HAP-1 (cell line): ENCODE data around the gene AP2B1.

Experiments used
- DNase-seq, 2 experiments: peaks; one replicate each; pipeline ENCODE4 v3.0.0-alpha.2; 2016 to 2020; ENCODE audit warnings: low spot score in 2 of 2
- H3K27me3 ChIP-seq: fragments of 250-450 bp; sonication (Bioruptor Pico); 2 replicates; pipeline ENCODE4 v1.5.1; 2020; ENCODE audit warnings: low read depth, mild to moderate bottlenecking, moderate library complexity
- H3K36me3 ChIP-seq: fragments of 250-450 bp; sonication (Bioruptor Pico); replicated peaks from 2 replicates; pipeline ENCODE4 v1.5.1; 2020; ENCODE audit warnings: mild to moderate bottlenecking
- H3K4me1 ChIP-seq: fragments of 250-450 bp; sonication (Bioruptor Pico); 2 replicates; pipeline ENCODE4 v1.5.1; 2020; ENCODE audit warnings: mild to moderate bottlenecking
- H3K4me3 ChIP-seq: fragments of 250-450 bp; sonication (Bioruptor Pico); 2 replicates; pipeline ENCODE4 v1.5.1; 2020; ENCODE audit warnings: mild to moderate bottlenecking, moderate library complexity
- H3K9me3 ChIP-seq: fragments of 250-450 bp; sonication (Bioruptor Pico); 2 replicates; pipeline ENCODE4 v1.5.1; 2020; ENCODE audit warnings: mild to moderate bottlenecking, moderate library complexity
- in situ Hi-C: fragments of 300-500 bp; cut with MboI; formaldehyde crosslinking; loops from 3 replicates; pipeline ENCODE4 v1.14.3; 2020; ENCODE audit warnings: low sequenced_read_pairs, inconsistent platforms, mixed read lengths

Gene AP2B1

DNA sequence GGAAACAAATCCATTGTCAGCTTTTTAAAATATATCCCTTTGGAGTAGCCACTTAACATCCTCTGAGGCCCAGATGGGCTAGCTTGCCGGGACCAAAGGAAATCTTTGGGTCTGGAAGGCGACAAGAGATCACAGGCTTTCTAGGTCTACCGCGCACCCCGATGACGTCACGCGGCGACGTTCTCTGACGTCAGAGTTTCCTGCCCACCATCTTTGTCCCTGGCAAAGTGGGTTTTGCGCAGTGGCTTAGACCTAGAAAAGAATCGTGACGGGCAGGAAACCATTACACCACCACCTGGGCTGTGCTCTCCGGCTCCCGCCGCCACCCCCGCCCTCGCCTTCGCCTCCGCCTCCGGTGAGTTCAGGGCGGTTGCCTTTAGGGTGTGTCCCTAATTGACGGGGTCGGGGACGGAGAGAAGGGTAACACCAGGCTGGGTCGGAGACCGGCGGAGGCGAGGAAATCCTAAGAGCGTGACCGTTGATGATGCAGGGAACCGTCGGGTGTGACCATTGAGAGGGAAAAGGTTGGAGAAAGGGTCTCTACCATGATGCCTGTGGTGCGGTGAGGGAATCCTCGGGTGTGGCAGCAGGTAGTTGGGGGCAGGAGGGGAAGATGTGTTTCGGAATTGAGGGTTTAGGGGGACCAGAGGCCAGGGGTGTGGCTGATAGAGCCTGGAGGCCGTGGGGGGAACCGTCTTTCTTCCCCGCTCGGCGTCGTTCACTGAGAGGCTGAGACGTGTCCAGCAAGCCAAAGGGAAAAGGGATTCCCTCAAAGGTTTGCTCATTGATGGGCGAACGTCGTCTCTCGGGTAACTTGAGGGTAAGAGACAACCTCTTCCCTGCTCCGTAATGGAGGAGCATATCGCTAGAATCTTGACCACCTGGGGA, at the start of gene AP2B1:
AP2B1 (plus strand) TSS at position 249 of the 888 bp plus-strand sequence. CDS start 6,709 bp downstream, outside the sequence.
- H3K27me3 ChIP-seq, result no peaks in the 10 kb centered on the region
- in situ Hi-C loops, result no loop called here
- peaks cover 20% of the 10 kb centered on the region for H3K4me1 ChIP-seq
- H3K4me3 ChIP-seq, result peak within 1 kb of the TSS; percentile 72
- no peaks in the 10 kb centered on the region for H3K36me3 ChIP-seq
- DNase-seq, result peak; percentile 83 to 94
- H3K9me3 ChIP-seq, result no peaks in the 10 kb centered on the region

DNA sequence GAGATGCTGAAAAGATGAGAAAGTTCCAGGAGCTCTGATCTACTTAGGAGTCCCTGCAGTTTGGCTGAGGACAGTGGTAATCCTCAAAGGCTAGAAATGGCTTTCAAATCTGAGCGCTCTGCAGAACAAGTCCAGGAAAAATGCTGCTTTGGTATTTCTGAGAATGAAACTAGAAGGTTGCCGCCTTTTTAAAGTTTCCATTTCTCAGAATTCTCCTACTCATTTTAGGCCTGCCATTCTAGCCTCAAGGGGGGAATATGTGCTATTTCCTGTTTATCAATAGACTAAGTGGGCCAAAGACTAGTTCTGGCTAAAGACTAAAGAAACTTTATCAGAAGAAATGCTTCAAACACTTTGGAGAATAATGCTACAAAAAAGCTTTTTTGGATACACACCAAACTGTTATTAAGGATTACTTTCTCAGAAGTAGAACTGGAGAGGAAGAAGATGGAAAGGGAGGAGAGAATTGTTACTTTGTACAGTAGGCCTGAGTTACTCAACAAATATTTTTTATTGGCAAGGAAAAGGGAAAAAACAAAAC, 49.5 kb upstream of the AP2B1 start, which contains the start of gene SLFN12L:
SLFN12L (minus strand) TSS at position 78 of the 541 bp plus-strand sequence. CDS start 15,314 bp downstream, outside the sequence.
- Histone ChIP-seq H3K4me1 (no peaks in the 10 kb centered on the region; the same call in none of the 2 replicates), H3K4me3 (no peak within 1 kb of the TSS), H3K27me3 (no peaks in the 10 kb centered on the region; the same call in 1 of the 2 replicates), H3K36me3 (no peaks in the 10 kb centered on the region), H3K9me3 (no peaks in the 10 kb centered on the region)
- in situ Hi-C loops, result loop anchor here (5.0 to 25.0 kb wide), 3 partner anchors 225 to 1125 kb away; no protein-coding TSS in a partner anchor
- DNase-seq, result no peak

DNA sequence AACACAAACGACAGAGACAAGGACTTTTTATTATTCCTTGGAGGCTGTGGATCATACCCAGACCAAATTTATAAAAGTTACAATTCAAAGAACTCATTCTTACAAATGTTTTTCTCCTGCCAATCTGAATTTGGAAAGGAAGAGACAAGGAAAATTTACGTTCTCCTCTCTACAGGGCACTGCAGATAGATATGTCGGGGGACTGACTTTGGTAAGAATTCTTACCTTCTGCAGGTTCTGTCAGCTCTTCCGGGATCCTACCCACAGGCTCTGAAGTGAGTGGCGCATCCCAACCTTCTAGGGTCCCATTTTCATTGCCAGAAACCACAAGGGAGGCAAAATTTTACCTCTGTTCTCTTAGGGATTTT, 47.5 kb upstream of the AP2B1 start:
- no peak for DNase-seq
- no peaks in the 10 kb centered on the region; the same call in 1 of the 2 replicates for H3K27me3 ChIP-seq
- no peaks in the 10 kb centered on the region; the same call in none of the 2 replicates for H3K4me1 ChIP-seq
- H3K9me3 ChIP-seq, result no peaks in the 10 kb centered on the region
- in situ Hi-C loops, result loop anchor here (5.0 to 25.0 kb wide), 3 partner anchors 227 to 1127 kb away; no protein-coding TSS in a partner anchor
- no peaks in the 10 kb centered on the region for H3K36me3 ChIP-seq
- no peak overlapping the region for H3K4me3 ChIP-seq

DNA sequence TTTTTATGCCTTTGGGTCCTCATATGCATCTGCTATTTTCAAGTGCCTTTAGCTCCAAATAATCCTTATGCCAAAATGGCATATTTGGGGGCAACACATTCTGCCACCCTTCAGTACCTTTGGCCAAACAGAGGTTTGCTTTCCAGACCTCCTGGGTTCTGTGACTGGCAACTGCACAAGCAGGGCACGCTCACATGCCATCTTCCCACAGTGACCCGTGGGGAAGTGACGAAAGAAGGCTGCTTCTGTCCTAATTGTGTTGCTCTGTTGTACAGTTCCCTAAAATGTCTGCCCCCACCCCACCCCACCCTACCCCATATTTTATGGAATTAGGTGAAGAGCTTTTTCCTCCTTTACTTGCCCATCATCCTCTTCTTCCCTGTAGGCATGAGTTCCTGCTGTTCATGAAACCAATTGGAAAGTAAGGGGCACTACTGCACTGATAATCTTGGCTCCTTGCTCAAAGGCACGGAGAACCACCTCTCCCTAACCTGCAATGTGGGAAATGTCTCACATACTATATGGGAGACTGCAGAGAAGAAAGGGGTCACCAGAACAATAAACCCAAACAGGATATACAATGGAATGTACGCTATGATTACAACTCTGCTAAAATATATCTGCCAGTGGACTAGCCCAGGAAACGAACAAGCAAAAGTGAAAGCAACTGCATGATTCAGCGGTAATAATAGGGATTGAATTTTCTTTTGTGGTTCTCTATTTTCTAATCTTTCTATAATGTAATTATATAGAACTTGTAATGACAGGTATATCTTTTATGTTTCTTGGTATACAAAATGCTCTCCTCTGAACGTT, 46.3 kb upstream of the AP2B1 start:
- in situ Hi-C loops, result loop anchor here (25.0 kb wide), 2 partner anchors 378 to 1128 kb away; no protein-coding TSS in a partner anchor
- no peak for DNase-seq
- no peak overlapping the region for H3K4me3 ChIP-seq

DNA sequence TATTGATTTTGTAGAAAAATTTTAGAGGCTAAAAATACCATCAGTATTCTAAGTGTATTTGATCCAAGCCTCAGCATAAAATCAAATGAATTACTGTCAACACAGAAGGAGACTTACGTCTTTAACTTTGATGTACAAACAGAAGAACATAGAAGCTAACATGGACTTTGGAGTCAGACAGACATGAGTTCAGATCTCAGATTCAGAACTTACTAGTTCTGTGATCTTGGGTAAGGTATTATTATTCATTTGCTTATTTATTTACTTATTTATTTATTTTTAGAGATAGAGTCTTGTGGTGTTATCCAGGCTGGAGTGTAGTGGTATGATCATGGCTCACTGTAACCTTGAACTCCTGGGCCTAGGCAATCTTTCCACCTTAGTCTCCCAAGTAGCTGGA, 45.7 kb upstream of the AP2B1 start:
- Histone ChIP-seq H3K4me1 (no peaks in the 10 kb centered on the region; the same call in none of the 2 replicates), H3K4me3 (no peak overlapping the region), H3K27me3 (peaks cover 11% of the 10 kb centered on the region; the same call in 1 of the 2 replicates), H3K9me3 (no peaks in the 10 kb centered on the region), H3K36me3 (no peaks in the 10 kb centered on the region)
- in situ Hi-C loops, result loop anchor here (25.0 kb wide), 2 partner anchors 379 to 1129 kb away; no protein-coding TSS in a partner anchor
- no peak for DNase-seq

More for the DNA sequence above, 46.3 kb upstream of the AP2B1 start:
- H3K9me3 ChIP-seq, result no peaks in the 10 kb centered on the region
- no peaks in the 10 kb centered on the region for H3K36me3 ChIP-seq
- peaks cover 5% of the 10 kb centered on the region; the same call in 1 of the 2 replicates for H3K27me3 ChIP-seq
- H3K4me1 ChIP-seq, result no peaks in the 10 kb centered on the region; the same call in none of the 2 replicates

DNA sequence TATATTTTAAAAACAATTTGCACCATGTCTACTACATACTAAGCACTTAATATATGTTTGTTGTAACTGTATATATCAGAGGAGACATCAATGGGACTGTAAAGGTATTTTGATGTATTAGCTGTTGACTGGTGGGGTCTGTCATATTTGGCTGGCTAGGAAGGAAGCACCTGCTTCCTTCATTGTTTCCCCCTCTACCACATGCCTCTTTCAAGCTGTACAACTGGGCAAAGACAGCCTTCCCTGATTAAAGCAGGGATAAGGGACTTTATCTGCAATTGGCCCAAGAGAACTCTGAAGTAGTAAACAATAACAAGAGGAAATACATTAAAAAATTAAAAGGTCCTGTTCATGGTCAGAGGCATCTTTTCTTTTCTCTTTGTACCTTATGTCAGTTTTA, 44.1 kb upstream of the AP2B1 start:
- no peak for DNase-seq
- H3K27me3 ChIP-seq, result peaks cover 22% of the 10 kb centered on the region
- in situ Hi-C loops, result loop anchor here (25.0 kb wide), 2 partner anchors 381 to 1131 kb away; no protein-coding TSS in a partner anchor
- H3K9me3 ChIP-seq, result no peaks in the 10 kb centered on the region
- H3K36me3 ChIP-seq, result no peaks in the 10 kb centered on the region
- H3K4me1 ChIP-seq, result no peaks in the 10 kb centered on the region; the same call in none of the 2 replicates
- H3K4me3 ChIP-seq, result no peak overlapping the region

DNA sequence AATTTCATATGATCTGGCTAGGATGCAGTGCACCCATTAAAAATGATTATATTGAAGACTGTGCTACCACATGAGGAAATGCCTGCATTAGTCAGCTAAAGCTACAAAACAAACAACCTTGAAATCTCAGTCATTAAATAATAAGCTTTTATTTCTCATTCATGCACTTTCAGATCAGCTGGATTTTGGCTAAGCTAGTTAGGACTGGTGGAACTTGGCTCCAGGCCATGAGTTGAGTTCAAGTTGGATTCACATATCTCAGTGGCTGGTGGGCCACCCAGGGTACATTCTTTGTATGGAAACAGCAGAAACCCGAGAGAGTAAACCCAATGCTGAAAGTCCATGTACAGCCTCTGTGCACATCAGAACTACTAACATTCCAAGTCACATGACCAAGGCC, 43.3 kb upstream of the AP2B1 start:
- peaks cover 29% of the 10 kb centered on the region for H3K27me3 ChIP-seq
- H3K4me3 ChIP-seq, result no peak overlapping the region
- no peaks in the 10 kb centered on the region for H3K36me3 ChIP-seq
- no peak for DNase-seq
- in situ Hi-C loops, result loop anchor here (25.0 kb wide), 2 partner anchors 382 to 1132 kb away; no protein-coding TSS in a partner anchor
- no peaks in the 10 kb centered on the region for H3K9me3 ChIP-seq
- H3K4me1 ChIP-seq, result no peaks in the 10 kb centered on the region; the same call in none of the 2 replicates

DNA sequence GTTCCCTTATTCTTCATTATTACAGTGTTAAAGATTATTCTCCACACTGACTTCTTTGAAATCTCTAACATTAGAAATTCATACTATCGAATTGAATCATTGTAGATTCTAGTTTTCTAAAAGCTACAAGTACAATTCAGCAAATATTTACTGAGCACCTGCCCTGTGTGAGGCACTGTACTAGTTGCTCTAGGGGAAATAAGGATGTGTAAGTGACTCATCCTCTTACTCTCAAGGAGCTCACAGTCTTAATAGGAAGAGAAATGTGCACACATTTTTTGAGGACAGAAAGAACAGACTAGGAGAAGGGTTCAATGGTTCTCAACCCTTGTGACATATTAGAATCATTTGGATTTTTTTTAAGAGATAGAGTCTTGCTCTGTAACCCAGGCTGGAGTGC, 42.0 kb upstream of the AP2B1 start:
- Histone ChIP-seq H3K9me3 (no peaks in the 10 kb centered on the region), H3K27me3 (peaks cover 39% of the 10 kb centered on the region), H3K36me3 (no peaks in the 10 kb centered on the region), H3K4me1 (no peaks in the 10 kb centered on the region; the same call in 1 of the 2 replicates), H3K4me3 (no peak overlapping the region)
- DNase-seq, result no peak
- in situ Hi-C loops, result loop anchor here (25.0 kb wide), 2 partner anchors 383 to 1133 kb away; no protein-coding TSS in a partner anchor

DNA sequence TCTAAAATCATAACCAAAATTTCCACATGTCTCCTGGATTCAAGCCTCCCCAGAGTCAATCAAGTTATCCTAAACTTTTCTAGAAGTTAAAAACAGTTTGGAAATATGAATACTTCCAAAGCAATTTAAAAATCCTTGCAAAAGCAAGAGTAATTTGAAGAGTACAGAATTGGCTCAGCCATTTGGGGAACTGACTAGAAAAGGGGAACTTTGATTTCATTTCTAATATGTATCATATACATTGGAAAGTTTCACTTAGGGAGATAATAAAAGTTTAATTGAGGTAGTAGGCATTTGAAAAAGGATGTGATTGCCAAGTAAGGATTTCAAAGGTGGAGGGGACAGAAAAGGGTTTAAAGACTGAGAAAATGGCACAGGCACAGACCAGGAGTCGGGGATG, 40.6 kb upstream of the AP2B1 start:
- Histone ChIP-seq H3K4me1 (no peaks in the 10 kb centered on the region), H3K9me3 (no peaks in the 10 kb centered on the region), H3K27me3 (peaks cover 39% of the 10 kb centered on the region), H3K4me3 (no peak overlapping the region), H3K36me3 (no peaks in the 10 kb centered on the region)
- in situ Hi-C loops, result loop anchor here (25.0 kb wide), 2 partner anchors 384 to 1134 kb away; no protein-coding TSS in a partner anchor
- no peak for DNase-seq

DNA sequence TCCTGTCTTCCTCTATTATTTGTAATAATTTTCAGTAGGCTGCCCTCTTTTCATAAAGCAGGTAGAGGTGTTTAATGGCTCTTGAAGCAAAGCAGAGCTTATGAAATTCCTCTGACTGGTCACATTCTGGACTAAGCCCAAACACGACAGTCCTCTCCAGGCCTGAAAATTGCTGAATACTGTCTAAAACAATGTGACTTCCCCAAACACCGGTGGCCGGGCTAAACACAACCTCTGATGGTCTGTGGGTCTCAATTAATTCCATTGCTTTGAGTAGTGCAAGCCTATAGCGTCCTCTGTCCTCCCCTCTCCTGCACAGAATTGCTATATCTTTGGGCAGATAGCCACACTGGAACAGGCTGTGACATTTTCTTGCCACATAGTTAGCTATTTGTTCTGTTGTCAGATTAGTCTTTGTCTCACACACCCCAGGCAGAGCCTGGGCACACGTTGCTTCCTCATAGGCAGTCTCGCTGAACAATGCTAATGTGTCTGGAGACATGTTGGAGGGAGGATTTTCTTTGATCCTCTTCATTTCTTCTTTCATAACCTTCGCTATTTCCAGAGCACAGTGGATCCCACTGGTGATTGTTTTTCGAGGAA, 38.8 kb upstream of the AP2B1 start:
- in situ Hi-C loops, result loop anchor here (25.0 kb wide), 2 partner anchors 386 to 1136 kb away; no protein-coding TSS in a partner anchor
- Histone ChIP-seq H3K4me1 (no peaks in the 10 kb centered on the region), H3K9me3 (no peaks in the 10 kb centered on the region), H3K4me3 (no peak overlapping the region), H3K36me3 (no peaks in the 10 kb centered on the region), H3K27me3 (peaks cover 39% of the 10 kb centered on the region)
- no peak for DNase-seq

DNA sequence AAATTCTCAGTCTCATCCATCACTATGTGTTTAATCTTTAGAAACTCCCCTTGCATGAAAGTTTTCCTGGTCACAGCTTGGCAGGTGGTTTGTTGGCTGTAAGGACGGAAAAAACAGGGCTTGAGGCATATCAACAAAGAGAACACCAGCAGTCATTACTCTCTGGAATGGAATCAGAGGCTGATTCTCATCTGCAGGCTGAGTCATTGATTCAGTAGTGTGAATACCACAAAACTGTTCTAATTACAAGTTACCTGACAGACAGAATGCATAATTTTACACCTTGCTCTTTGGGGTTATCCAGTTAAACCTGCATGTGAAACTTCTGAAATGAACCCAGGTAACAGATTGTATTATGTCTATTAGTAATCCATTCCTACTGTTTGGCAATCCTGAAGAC, 38.1 kb upstream of the AP2B1 start:
- no peaks in the 10 kb centered on the region for H3K4me1 ChIP-seq
- DNase-seq, result no peak
- no peak overlapping the region for H3K4me3 ChIP-seq
- H3K9me3 ChIP-seq, result no peaks in the 10 kb centered on the region
- H3K27me3 ChIP-seq, result peaks cover 39% of the 10 kb centered on the region
- in situ Hi-C loops, result loop anchor here (25.0 kb wide), 2 partner anchors 387 to 1137 kb away; no protein-coding TSS in a partner anchor
- no peaks in the 10 kb centered on the region for H3K36me3 ChIP-seq

DNA sequence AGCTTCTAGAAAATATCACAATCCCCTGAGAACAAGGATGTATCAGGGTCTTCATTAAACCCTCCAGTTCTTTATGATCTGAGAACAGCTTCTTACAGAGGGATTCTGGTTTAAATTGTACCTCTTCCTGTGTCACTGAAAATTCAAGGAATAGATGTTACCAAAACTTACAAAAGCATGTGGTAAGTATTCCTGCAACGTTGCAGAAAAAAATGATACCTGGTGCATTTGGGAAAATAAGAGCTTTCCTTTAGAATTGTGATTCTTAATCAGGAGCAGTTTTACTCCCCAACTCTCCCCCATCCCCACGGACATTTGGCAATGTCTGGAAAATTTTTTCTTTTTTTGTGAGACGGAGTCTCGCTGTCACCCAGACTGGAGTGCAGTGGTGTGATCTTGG, 33.8 kb upstream of the AP2B1 start:
- Histone ChIP-seq H3K27me3 (peaks cover 19% of the 10 kb centered on the region), H3K36me3 (no peaks in the 10 kb centered on the region), H3K9me3 (no peaks in the 10 kb centered on the region), H3K4me3 (no peak overlapping the region), H3K4me1 (no peaks in the 10 kb centered on the region)
- no peak for DNase-seq
- in situ Hi-C loops, result no loop called here
